ENCODE data around the gene FEM1B. TPM values are rescaled to one million over a fixed set of nuclear protein-coding genes. Genes with fewer than 3 reads are reported as not detected.
A peak's percentile ranks its signal among the peaks of the same experiment; 100 is the strongest.

FEM1B gene
- total RNA-seq, 1 experiment from 2014 or later: 23.3 TPM

DNA sequence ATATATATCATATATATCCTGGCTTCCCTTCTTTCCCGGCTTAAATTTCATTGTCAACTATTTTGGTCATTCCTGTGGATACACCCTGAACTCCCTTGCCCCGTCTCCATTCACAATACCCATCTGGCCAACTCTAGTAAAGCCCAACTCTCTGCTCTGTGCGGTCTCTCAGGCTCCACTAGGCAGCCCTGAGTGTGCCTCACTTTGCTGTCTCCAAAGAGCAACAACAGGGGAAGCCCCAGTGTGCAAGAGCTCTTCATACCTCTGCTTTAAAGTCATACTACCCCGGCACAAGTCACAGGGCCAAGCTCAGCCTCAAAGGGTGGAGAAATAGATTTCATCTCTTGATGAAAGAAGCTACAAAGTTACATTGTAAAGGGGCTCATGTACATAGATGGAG is 18.9 kb upstream of the FEM1B start:
- no peak for DNase-seq (ENCODE audit: low spot score)

DNA sequence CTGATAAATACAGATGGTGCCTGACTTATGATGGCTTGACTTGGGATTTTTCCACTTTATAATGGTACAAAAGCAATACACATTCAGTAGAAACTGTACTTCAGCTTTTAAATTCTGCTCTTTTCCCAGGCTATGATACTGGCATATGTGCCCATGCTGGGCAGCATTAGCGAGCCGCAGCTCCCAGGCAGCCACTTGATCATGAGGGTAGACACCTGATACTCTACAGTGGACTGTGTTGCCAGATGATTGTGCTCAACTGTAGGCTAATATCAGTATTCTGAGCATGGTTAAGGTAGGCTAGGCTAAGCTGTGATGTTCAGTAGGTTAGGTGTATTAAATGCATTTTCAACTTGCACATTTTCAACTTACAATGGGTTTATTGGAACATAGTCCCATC is 17.7 kb upstream of the FEM1B start:
- no peak for DNase-seq (ENCODE audit: low spot score)

DNA sequence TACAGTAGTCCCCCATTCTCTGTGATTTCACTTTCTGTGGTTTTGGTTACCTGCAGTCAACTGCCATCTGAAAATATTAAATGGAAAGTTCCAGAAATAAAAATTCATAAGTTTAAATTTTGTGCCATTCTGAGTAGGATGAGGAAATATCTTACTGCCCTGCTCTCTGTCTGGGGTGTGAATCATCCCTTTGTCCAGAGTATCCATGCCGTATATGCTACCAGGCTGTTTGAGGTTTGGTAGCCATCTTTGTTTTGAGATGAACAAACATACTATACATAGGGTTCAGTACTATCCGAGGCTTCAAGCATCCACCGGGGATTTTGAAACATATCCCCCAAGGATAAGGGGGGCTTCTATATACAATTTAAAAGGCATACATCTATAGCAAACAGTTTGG is 16.3 kb upstream of the FEM1B start:
- no peak for DNase-seq (ENCODE audit: low spot score)

DNA sequence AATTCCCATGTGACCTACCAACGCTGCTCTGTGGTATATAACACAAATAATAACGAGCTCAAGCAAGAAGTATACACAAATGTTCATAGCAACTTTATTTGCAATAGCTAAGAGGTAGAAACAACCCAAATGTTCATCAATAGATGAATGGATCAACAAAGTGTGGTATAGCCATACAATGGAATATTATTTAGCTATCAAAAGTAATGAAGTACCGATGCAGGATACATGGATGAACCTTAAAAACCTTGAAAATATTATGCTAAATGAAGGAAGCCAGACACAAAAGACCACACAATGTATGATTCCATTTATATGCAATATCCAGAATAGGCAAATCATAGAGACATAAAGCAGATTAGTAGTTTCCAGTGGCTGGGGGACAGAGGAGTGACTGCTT is 15.6 kb upstream of the FEM1B start:
- DNase-seq (ENCODE audit: low spot score): no peak

DNA sequence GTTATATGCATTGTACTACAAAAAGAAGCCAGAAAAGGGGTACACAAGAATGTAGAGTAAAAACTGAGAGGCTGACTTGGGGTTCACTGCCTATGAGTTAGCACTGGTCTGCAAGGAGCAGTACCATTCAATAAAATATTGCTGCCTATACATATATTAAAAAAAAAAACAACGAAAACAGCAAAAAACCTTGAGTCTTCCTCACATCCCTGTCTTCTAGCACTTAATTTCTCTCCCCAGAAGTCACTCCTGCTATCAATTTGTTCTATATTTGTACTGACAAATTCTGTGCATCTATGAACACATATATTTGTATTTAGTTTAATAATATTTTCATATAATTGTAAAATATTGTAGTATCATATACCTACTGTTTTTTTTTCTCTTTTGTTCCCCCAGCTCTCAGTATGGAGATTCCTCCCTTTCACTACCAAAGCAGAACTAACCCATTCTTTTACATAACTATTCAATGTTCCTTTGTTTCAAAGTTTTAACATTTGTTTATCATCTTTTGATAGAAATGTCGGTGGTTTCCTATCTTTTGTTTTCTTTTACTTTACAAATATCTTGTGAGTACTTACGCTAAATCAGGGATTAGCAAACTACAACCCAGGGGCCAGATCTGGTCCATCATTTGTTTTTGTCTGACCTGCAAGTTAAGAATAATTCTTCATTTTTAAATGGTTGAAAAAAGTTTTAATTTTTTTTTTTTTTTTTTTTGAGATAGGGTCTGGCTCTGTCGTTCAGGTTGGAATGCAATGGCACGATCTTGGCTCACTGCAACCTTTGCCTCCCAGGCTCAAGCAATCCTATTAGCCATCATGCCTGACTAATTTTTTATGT is 14.8 kb upstream of the FEM1B start:
- no peak for DNase-seq (ENCODE audit: low spot score)

DNA sequence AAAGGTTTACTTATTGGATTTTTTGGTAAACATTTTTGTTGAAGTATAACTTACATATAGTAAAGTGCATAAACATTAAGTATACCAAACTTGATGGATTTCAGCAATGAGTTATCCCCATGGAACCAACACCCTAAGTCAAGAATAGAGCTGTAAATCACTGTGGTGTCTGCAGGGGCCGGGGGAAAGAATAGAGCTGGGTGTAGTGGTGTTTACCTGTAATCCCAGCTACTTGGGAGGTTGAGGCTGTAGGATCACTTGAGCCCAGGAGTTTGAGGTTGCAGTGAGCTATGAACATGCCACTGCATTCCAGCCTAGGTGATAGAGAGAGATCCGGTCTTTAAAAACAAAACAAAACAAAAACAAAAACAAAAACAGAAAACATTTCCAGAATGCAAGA is 13.3 kb upstream of the FEM1B start:
- no peak for DNase-seq (ENCODE audit: low spot score)

DNA sequence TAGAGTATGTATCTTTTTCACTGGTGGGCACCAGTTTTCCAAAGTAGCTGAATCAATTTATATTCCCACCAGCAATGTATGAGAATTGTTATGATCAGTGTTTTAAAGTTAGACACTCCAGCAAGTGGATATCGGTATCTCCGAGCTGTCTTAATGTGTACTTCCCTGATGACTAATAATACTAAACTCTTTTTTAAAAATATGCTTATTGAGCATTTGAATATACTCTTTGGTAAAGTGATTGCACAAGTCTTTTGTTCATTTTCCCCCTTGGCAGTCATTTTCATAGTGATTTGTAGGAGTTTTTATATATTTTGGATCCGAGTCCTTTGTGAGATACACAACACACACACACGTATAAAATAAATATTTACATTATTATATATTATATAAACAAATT is 12.5 kb upstream of the FEM1B start:
- no peak for DNase-seq (ENCODE audit: low spot score)

DNA sequence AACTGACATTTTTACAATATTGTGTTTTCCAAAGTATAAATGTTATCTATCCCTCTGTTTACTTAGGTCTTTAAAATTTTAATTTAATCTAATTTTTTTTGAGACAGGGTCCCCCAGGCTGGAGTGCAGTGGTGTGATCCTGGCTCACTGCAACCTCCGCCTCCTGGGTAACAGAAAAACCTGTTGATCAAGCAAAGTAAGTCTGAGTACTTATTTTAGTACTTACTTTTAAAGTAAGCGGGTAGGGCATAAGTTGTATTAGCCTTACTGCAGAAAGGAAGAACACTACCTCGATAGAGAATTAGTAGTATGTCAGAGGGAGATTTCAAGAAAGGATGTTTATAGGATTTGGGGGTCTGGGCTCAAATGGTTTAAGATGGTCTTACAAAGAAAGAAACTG is 11.9 kb upstream of the FEM1B start:
- DNase-seq (ENCODE audit: low spot score): no peak

DNA sequence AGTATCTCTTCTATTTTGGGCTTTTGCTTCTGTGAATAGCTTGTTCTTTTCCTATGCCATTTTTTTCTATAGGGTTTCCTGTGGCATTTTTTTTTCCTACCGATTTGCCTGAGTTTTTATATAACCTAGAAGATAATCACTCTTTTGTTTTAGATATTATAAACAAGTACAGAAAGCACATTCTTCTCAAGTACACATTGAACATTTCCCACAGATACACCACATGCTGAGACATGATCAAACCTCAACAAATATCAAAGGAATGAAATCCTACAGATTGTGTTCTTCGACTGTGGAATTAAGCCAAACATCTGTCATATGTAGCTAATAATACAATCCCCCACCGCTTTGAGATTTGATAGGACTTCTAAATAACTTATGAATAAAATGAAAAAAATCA is 9.1 kb upstream of the FEM1B start:
- no peak for DNase-seq (ENCODE audit: low spot score)

DNA sequence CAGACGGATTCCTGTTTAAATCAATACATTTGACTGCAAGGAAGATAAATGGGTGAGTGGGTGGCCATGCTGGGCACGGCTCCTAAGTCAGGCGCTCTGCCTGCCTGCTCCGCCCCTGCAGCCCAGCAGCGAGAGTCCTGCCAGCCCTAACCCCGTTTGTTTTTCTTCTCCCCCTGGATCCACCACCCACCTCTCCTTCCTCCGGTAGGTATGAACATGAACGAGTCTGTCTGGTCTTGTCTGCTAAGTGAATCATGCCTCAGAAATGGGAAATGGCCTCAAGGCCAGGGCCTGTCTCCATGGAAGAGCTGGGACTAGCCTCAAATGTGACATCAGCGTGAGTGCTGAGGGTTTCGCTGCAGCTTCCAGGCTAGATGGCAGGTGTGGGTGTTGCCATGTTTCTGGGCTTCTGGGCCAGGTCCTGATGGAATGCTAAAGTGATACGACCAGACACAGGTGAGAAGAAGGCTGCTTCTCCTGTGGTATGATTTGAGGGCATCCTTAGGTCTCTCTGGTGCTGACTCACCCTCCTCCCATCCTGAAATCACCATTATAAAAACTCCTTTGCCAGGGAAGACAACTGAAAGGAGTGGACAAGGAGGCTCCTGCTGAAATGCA is 5.6 kb upstream of the FEM1B start:
- DNase-seq (ENCODE audit: low spot score): peak; percentile 62

DNA sequence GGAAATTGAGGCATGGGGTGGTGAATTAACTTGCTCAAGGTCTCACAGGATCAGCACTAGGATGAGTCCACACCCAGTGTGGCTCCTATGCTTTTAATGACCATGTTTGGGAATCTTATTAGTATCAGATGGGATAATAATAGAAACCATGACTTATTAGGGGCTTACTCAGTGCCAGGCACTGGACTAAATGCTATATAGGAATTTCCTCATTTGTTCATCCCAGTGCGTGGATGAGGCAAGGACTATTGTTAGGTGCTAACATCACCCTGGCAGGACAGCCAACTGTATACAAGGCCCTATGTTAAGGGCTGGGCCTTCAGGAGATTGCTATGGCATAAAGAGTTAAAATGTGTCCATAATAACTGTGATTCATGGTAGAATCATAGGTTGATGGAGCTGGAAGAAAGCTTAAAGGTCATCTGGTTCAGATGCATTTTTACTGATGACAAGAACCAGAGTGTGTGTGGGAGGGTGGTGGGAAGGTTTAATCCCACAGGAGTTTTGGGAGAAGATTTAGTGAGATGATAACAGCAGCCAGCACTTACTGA is 4.7 kb upstream of the FEM1B start:
- no peak for DNase-seq (ENCODE audit: low spot score)

DNA sequence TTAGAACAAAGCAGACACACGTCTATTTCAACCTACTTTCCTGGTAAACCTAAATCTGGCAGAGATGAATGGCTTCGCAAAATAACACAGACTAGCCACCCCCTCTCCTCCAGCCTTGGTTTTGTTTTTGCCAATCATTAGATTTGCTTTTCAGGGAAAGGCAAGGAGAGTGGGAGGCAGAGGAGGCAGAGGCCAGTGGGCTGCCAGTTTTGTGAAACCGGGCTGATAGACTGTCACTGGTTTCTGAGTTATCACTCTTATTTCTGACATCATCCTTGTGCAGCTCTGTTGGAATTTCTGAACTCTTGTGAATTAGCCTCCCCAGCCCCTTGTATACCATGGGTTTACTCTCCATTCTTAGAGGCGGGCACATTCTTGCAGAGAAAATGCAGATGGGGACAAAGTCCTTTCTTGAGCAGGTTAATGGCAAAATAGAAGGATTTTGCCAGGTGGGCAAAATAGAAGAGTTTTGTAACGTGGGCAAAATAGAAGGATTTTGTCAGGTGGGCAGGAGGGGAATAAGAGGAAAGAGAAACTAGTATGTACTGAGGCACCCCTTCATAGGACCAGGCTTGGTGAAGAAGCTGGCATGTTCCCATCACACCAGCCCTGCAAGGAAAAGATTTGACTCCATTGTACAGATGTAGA is 3.2 kb upstream of the FEM1B start:
- no peak for DNase-seq (ENCODE audit: low spot score)

DNA sequence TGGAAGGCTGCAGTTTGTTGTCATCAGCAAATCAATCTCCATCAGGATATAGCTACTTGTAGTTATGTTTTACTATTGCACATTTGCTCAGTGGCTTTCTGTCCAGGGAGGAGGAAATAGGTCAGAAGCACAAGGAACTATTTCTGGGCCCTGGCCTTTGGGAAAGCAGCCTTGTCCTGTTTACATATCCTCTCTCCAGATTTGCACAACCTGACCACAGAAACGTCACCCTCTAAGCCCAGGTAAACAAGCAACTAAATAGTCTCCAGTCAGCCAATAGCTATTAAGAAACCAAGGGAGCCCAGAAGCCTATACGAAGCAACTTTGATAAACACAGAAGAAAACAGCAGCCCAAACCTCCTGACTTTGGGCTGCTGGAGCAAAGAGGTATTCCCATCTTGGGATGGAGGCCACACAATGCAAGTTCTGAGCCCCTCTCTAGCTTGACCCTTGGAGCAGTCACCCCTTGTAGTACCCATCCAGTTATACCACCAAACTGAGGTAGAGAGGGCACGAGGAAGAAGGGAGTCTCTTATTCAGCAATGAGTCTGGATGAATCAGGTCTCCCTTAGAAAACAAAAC is 2.3 kb upstream of the FEM1B start:
- peak; percentile 89 for DNase-seq (ENCODE audit: low spot score)

DNA sequence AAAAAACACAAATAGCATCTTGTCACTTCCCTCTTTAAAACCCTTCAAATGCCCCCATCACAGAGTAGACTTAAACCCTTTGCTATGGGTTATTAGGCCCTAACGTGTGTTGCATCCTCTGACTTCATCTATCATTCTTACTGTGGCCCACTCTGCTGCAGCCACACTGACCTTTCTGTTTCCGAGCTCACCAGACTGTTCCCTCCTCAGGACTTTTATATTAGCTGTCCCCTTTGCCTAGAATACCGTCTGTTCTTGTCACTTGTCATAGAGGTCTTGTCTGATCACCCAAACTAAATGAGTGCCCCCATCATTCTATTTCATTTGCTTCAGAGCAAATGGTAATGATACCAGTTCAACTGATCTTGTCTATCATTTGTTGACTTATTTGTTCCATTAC is 877 bp upstream of the FEM1B start:
- no peak for DNase-seq (ENCODE audit: low spot score)

DNA sequence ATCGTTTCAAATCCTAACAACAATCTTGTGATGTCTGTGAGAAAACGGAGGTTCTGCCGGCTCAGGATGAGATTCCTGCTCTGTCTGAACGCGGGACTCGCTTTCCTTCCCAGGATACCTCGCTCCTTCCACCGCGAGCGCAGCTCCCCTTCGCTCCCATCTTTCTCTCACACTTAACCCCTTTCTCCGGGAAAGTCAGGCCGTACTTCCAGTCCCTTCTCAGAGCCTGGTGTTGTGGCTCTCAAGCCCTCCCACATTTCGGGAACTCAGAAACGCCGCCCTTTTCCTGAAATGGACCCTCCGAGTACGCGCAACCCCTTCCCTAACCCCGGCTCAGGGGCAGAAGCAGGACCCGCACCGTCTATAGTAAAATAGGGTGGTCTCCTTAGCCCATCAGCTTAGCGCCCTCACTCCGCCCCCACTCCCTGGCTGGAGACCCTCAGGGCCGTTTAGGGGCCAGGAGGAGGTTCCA is 378 bp upstream of the FEM1B start:
- no peak for DNase-seq (ENCODE audit: low spot score)

DNA sequence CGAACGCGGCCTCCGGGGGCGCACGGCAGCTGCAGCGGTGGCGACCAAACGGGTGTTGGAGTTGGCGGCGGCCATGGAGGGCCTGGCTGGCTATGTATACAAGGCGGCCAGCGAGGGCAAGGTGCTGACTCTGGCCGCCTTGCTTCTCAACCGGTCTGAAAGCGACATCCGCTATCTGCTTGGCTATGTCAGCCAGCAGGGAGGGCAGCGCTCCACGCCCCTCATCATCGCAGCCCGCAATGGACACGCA is 725 bp downstream of the FEM1B start:
- peak; percentile 41 for DNase-seq (ENCODE audit: low spot score)

DNA sequence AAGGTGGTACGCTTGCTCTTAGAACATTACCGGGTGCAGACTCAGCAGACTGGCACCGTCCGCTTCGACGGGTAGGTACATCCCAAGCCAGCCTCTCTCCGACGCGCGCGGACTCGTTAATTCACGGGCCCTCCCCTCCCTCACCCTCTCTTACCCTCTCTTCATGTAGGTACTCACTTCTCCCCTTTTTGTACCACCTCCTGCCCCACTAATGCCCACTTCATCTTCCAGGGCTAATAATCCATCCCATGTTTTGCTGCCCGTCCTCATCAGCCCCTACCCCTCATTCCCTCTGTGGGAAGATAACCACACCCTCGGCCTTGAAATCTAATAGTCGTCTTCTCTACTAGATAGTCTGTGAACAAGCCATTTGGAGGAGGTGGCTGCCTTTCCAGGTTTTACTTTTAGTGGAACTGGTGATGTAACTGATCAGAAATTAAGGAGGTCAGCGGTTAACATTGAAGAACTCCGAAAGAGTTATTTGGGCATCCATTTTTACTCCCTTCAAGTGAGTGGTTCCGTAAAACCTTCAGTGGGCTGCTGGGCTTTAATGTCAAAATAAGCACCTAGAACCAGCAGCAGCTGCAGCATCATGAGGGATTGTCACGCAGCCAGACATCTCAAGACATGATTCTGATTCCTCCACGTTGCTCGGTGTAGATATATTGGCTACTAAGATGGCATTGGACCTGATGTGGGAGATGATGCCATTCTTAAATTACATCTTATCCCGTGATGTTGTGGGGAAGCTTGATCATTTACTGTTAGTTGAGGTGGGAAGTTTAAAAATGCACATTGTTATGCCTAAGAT is 1.3 kb downstream of the FEM1B start:
- peak; percentile 24 for DNase-seq (ENCODE audit: low spot score)

DNA sequence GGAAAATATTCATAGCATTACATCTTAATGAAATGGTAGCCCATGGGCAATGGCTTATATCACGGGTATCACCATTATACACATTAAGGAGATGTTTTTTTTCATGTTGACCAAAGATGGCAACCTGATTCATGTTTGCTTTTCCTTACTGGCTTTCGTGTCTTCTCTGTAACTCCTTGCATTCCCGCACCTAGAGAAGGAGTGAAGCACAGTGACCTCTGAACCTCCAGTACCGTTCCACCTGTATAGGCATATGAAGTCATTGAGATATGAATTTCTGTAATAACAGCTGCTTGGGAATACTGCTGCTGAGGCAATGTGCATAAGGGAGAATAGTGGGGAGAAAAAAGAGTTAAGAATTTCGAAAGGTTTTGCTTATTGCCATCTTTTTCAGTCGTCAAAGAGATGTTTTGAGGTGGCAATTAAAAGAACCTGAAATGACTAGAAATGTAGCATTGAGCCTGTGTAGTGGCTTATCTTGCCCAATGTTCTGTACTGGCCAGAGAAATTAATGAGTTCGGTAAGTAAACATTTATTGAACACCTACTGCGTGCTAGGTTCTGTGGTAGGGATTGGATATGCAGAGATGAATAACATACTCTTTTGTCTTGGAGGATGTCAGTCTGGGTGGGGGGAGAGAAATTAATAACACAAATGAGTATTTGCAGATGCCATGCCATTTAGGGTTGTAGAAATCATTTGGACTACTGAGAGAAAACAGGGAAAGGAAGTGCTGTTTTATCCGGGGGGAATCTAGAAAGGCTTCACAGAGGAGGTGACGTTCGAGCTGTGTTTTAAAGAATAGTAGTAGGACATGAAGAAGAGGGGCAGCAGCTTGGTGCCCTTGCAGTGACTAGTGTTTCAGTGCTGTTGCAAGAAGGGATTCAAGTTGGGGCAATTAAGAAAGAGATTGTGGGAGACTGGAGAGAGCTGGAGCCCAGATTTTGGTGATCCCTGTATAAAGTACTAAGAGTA is 2.5 kb downstream of the FEM1B start:
- DNase-seq (ENCODE audit: low spot score): no peak

DNA sequence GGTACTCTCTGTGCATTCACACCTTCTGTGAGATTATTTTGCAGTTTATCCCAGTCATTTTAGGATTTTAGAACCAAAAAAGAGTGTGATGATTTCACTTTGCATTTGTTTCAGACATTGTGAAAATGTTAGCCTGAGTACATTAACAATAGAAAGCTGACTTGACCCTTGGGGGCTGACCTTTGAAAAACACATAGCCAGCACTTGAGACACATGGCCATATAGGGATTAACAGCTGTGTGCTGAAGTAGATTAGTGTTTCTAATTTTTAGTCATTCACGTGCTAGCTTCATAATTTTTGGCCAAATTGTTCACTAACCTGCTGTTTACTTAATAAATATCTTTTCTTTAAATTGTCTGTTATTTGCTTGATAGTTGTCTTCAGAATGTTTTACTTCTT is 3.5 kb downstream of the FEM1B start:
- no peak for DNase-seq (ENCODE audit: low spot score)

DNA sequence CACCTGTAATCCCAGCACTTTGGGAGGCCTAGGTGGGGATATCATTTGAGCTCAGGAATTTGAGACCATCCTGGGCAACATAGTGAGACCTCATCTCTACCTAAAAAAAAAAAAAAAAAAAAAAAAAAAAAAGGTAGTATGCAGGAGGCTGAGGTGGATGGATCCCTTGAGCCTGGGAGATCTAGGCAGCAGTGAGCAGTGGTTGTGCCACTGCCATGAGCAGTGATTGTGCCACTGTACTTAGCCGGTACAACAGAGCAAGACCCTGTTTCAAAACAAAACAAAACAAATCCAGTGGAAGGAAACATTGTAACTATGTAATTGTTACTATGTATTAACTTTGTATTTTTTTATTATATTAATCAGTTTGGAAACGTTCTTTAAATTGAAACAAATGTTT is 5.9 kb downstream of the FEM1B start:
- no peak for DNase-seq (ENCODE audit: low spot score)
